HG03095 (cell line): ENCODE results near the gene PLCB2.

Experiments
- ATAC-seq: cut with Tn5 transposase; IDR thresholded peaks from one replicate; pipeline ENCODE4 v1.9.1; 2021; ENCODE audit warnings: moderate library complexity; ENCODE audit not compliant: unreplicated experiment

PLCB2 gene

GRCh38 chr15:40240619-40241221 is 67.0 kb downstream of the PLCB2 start:
- ATAC-seq = no peak

- no peak for ATAC-seq
These were observed 67.8 kb downstream of the PLCB2 start for GRCh38 chr15:40239693-40240618.

GRCh38 chr15:40239404-40239692 is 68.4 kb downstream of the PLCB2 start:
- no peak for ATAC-seq

- no peak for ATAC-seq
These were observed 69.0 kb downstream of the PLCB2 start, which contains the start of gene PAK6 for GRCh38 chr15:40238532-40239403. Gene PAK6 (plus strand): TSS chr15:40239063. CDS start chr15:40264786, 25,723 bp downstream.
